ENCODE data around the gene EFHC1. TPM values are rescaled to one million over a fixed set of nuclear protein-coding genes. Genes with fewer than 3 reads are reported as not detected.

EFHC1 gene
- total RNA-seq, 4 donors from 2014 or later = 0.46 to 9.3 (median 1.5) TPM

- intact Hi-C loops (cut with DNase I; ENCODE audit: low total_unique reads) (no loop called here), in situ Hi-C loops (cut with MboI; ENCODE audit: low sequenced_read_pairs in 4 of 4) (no loop called here)
- ATAC-seq (no peak), DNase-seq (no peak)
- TF ChIP-seq POLR2A (IDR thresholded peaks at IDR 0.05) = no peak
- TF ChIP-seq, protein P1, sequence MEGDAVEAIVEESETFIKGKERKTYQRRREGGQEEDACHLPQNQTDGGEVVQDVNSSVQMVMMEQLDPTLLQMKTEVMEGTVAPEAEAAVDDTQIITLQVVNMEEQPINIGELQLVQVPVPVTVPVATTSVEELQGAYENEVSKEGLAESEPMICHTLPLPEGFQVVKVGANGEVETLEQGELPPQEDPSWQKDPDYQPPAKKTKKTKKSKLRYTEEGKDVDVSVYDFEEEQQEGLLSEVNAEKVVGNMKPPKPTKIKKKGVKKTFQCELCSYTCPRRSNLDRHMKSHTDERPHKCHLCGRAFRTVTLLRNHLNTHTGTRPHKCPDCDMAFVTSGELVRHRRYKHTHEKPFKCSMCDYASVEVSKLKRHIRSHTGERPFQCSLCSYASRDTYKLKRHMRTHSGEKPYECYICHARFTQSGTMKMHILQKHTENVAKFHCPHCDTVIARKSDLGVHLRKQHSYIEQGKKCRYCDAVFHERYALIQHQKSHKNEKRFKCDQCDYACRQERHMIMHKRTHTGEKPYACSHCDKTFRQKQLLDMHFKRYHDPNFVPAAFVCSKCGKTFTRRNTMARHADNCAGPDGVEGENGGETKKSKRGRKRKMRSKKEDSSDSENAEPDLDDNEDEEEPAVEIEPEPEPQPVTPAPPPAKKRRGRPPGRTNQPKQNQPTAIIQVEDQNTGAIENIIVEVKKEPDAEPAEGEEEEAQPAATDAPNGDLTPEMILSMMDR (IDR thresholded peaks at IDR 0.05 in 4 of 5, conservative IDR thresholded peaks at IDR 0.05 in 1 of 5) = no peak
- Histone ChIP-seq H3K4me3 (no peak overlapping the region), H3K27me3 (no peaks in the 10 kb centered on the region), H3K36me3 (no peaks in the 10 kb centered on the region), H3K27ac (no peak overlapping the region), H3K4me1 (peaks cover 21 to 35% of the 10 kb centered on the region in 2 donors), H3K9me3 (no peaks in the 10 kb centered on the region)
These were observed 133.0 kb downstream of the EFHC1 start for GRCh38 chr6:52553158-52553557.

GRCh38 chr6:52553719-52554118, 133.6 kb downstream of the EFHC1 start:
- no peak for ATAC-seq
- Histone ChIP-seq H3K9me3 (no peaks in the 10 kb centered on the region), H3K36me3 (no peaks in the 10 kb centered on the region), H3K4me3 (no peak overlapping the region), H3K27ac (no peak overlapping the region), H3K4me1 (peaks cover 22 to 35% of the 10 kb centered on the region in 2 donors), H3K27me3 (no peaks in the 10 kb centered on the region)
- in situ Hi-C loops (cut with MboI; ENCODE audit: low sequenced_read_pairs in 4 of 4) (no loop called here), intact Hi-C loops (cut with DNase I; ENCODE audit: low total_unique reads) (no loop called here)
- no peak for DNase-seq
- TF ChIP-seq, protein P1 (IDR thresholded peaks at IDR 0.05 in 4 of 5, conservative IDR thresholded peaks at IDR 0.05 in 1 of 5) = no peak
- no peak for TF ChIP-seq POLR2A (IDR thresholded peaks at IDR 0.05)

GRCh38 chr6:52554684-52555280, 134.6 kb downstream of the EFHC1 start:
- no peaks in the 10 kb centered on the region for H3K36me3 ChIP-seq
- intact Hi-C loops (cut with DNase I; ENCODE audit: low total_unique reads) = no loop called here
- DNase-seq = no peak
- H3K4me3 ChIP-seq = no peak overlapping the region
- H3K27me3 ChIP-seq = no peaks in the 10 kb centered on the region
- in situ Hi-C loops (cut with MboI; ENCODE audit: low sequenced_read_pairs in 4 of 4) = no loop called here
- peaks cover 22 to 32% of the 10 kb centered on the region in 2 donors for H3K4me1 ChIP-seq
- H3K27ac ChIP-seq = no peak overlapping the region
- H3K9me3 ChIP-seq = no peaks in the 10 kb centered on the region
- TF ChIP-seq, protein P1 (IDR thresholded peaks at IDR 0.05 in 4 of 5, conservative IDR thresholded peaks at IDR 0.05 in 1 of 5) = no peak
- TF ChIP-seq POLR2A (IDR thresholded peaks at IDR 0.05) = no peak
- ATAC-seq = no peak

- H3K27ac ChIP-seq = no peak overlapping the region
- no peak for TF ChIP-seq POLR2A (IDR thresholded peaks at IDR 0.05)
- TF ChIP-seq, protein P1 (IDR thresholded peaks at IDR 0.05 in 4 of 5, conservative IDR thresholded peaks at IDR 0.05 in 1 of 5) = no peak
- H3K4me1 ChIP-seq = peaks cover 22 to 24% of the 10 kb centered on the region in 2 donors
- no peak for DNase-seq
- H3K27me3 ChIP-seq = no peaks in the 10 kb centered on the region
- intact Hi-C loops (cut with DNase I; ENCODE audit: low total_unique reads) = no loop called here
- no peaks in the 10 kb centered on the region for H3K36me3 ChIP-seq
- no peak for ATAC-seq
- no peak overlapping the region for H3K4me3 ChIP-seq
- H3K9me3 ChIP-seq = no peaks in the 10 kb centered on the region
- in situ Hi-C loops (cut with MboI; ENCODE audit: low sequenced_read_pairs in 4 of 4) = no loop called here
These were observed 135.5 kb downstream of the EFHC1 start for GRCh38 chr6:52555518-52556233.
